Measurements from ENCODE around the gene ACTMAP. TPM values are rescaled to one million over a fixed set of nuclear protein-coding genes. Genes with fewer than 3 reads are reported as not detected.
A peak's percentile ranks its signal among the peaks of the same experiment; 100 is the strongest.

The ACTMAP gene
- total and polyA plus RNA-seq, 2 of the 13 experiments (the other 11 are each of a cell fraction or from before 2014, with no cell fraction given): 2.2 to 7.9 TPM

GRCh38 chr19:40750874-40751537 is 729 bp upstream of the ACTMAP start, which contains the start of gene SNRPA (continued):
- peak; percentile 60; the same call in 1 of the 2 replicates for TF ChIP-seq ZBED4 (CRISPR knock-in tag; IDR thresholded peaks at IDR 0.05; ENCODE audit: borderline replicate concordance)
- peak; percentile 83 for TF ChIP-seq DMAP1 (CRISPR knock-in tag; IDR thresholded peaks at IDR 0.05)
- no peak for TF ChIP-seq ZKSCAN1 (IDR thresholded peaks at IDR 0.05; ENCODE audit: low read length)
- peak; percentile 40; the same call in 1 of the 2 replicates for TF ChIP-seq AHR (CRISPR knock-in tag; IDR thresholded peaks at IDR 0.05)
- no peak; the same call in 1 of the 2 replicates for TF ChIP-seq PITX1 (CRISPR knock-in tag; IDR thresholded peaks at IDR 0.05)
- no peak for TF ChIP-seq FOXO4 (CRISPR knock-in tag; conservative IDR thresholded peaks at IDR 0.05)
- TF ChIP-seq ZNF878 (CRISPR knock-in tag; IDR thresholded peaks at IDR 0.05): no peak
- TF ChIP-seq ZBTB37 (CRISPR knock-in tag; IDR thresholded peaks at IDR 0.05): no peak
- TF ChIP-seq ZBTB7A (CRISPR knock-in tag; IDR thresholded peaks at IDR 0.05): no peak
- no peak for TF ChIP-seq ZNF333 (CRISPR knock-in tag; IDR thresholded peaks at IDR 0.05; ENCODE audit: borderline replicate concordance)
- no peak for TF ChIP-seq RERE (CRISPR knock-in tag; IDR thresholded peaks at IDR 0.05; ENCODE audit: low read depth)
- no peak; the same call in 1 of the 2 replicates for TF ChIP-seq JUN (CRISPR knock-in tag; IDR thresholded peaks at IDR 0.05)
- TF ChIP-seq HOXA3 (CRISPR knock-in tag; IDR thresholded peaks at IDR 0.05): peak; percentile 57
- TF ChIP-seq KAT7 (CRISPR knock-in tag; IDR thresholded peaks at IDR 0.05; ENCODE audit: borderline replicate concordance): peak; percentile 26; the same call in 1 of the 2 replicates
- no peak for TF ChIP-seq ZNF776 (CRISPR knock-in tag; IDR thresholded peaks at IDR 0.05)
- TF ChIP-seq ZNF850 (CRISPR knock-in tag; conservative IDR thresholded peaks at IDR 0.05): no peak
- TF ChIP-seq REXO4 (CRISPR knock-in tag; IDR thresholded peaks at IDR 0.05; ENCODE audit: borderline replicate concordance): no peak
- TF ChIP-seq KLF12 (CRISPR knock-in tag; IDR thresholded peaks at IDR 0.05; ENCODE audit: borderline replicate concordance): 0 out of 2 replicates have a peak, but pooled peaks have one; percentile 66
